SK-N-SH treated with all-trans-retinoic acid at 6 μM for 48 hours (cell line): ENCODE measurements around the gene CTXN1.

ENCODE experiments used
- ATAC-seq: fragments of 200-7000 bp; cut with Tn5 transposase; 3 replicates; pipeline ENCODE4 v1.9.1; 2020; ENCODE audit warnings: mild to moderate bottlenecking, moderate library complexity
- ARNTL ChIP-seq: fragments of 450-650 bp; formaldehyde crosslinking; IDR thresholded peaks from 2 replicates; pipeline ENCODE4 v1.5.0; 2020; ENCODE audit warnings: low read depth, mild to moderate bottlenecking, moderate library complexity, borderline replicate concordance
- BACH2 ChIP-seq: fragments of 250-450 bp; sonication (Bioruptor Pico); IDR thresholded peaks from 2 replicates; pipeline ENCODE4 v1.9.0; 2021; ENCODE audit warnings: mild to moderate bottlenecking, borderline replicate concordance
- CREB5 ChIP-seq: fragments of 250-450 bp; sonication (Bioruptor Pico); IDR thresholded peaks from 2 replicates; pipeline ENCODE4 v1.5.1; 2020; ENCODE audit warnings: low read depth, mild to moderate bottlenecking, moderate library complexity
- CSDC2 ChIP-seq: fragments of 250-450 bp; sonication (Bioruptor Pico); IDR thresholded peaks from 2 replicates; pipeline ENCODE4 v1.5.0; 2020; ENCODE audit warnings: mild to moderate bottlenecking, moderate library complexity
- CSRNP3 ChIP-seq: fragments of 250-450 bp; sonication (Bioruptor Pico); IDR thresholded peaks from 2 replicates; pipeline ENCODE4 v1.5.1; 2021; ENCODE audit warnings: mild to moderate bottlenecking, moderate library complexity
- GLIS3 ChIP-seq: fragments of 250-450 bp; sonication (Bioruptor Pico); IDR thresholded peaks from 2 replicates; pipeline ENCODE4 v1.5.0; 2020; ENCODE audit warnings: mild to moderate bottlenecking, moderate library complexity
- ISL1 ChIP-seq: fragments of 250-450 bp; sonication (Bioruptor Pico); IDR thresholded peaks from 2 replicates; pipeline ENCODE4 v2.1.2; 2022; ENCODE audit warnings: mild to moderate bottlenecking, moderate library complexity
- OSR1 ChIP-seq: fragments of 250-450 bp; sonication (Bioruptor Pico); IDR thresholded peaks from 2 replicates; pipeline ENCODE4 v1.8.0; 2022; ENCODE audit warnings: moderate library complexity, mild to moderate bottlenecking, inconsistent platforms
- PATZ1 ChIP-seq: fragments of 250-450 bp; sonication (Bioruptor Pico); IDR thresholded peaks from 2 replicates; pipeline ENCODE4 v1.8.0; 2020; ENCODE audit warnings: mild to moderate bottlenecking, moderate library complexity, borderline replicate concordance
- POU6F1 ChIP-seq: fragments of 250-450 bp; sonication (Bioruptor Pico); IDR thresholded peaks from 2 replicates; pipeline ENCODE4 v1.8.0; 2021; ENCODE audit warnings: low read depth, mild to moderate bottlenecking, moderate library complexity, borderline replicate concordance
- PPARA ChIP-seq: fragments of 250-450 bp; sonication (Bioruptor Pico); IDR thresholded peaks from 2 replicates; pipeline ENCODE4 v1.5.0; 2020; ENCODE audit warnings: mild to moderate bottlenecking, borderline replicate concordance
- SNAI2 ChIP-seq: fragments of 250-450 bp; sonication (Bioruptor Pico); IDR thresholded peaks from 2 replicates; pipeline ENCODE4 v1.5.0; 2020; ENCODE audit warnings: mild to moderate bottlenecking, moderate library complexity
- TCF4 ChIP-seq: fragments of 250-450 bp; sonication (Bioruptor Pico); IDR thresholded peaks from 2 replicates; pipeline ENCODE4 v1.8.0; 2021; ENCODE audit warnings: mild to moderate bottlenecking, moderate library complexity, borderline replicate concordance
- ZC3H10 ChIP-seq: fragments of 250-450 bp; sonication (Bioruptor Pico); IDR thresholded peaks from 2 replicates; pipeline ENCODE4 v1.5.1; 2021; ENCODE audit warnings: mild to moderate bottlenecking, moderate library complexity
- ZFP3 ChIP-seq: fragments of 250-450 bp; sonication (Bioruptor Pico); IDR thresholded peaks from 2 replicates; pipeline ENCODE4 v1.5.0; 2020; ENCODE audit warnings: mild to moderate bottlenecking, moderate library complexity
- ZFP30 ChIP-seq: fragments of 450-650 bp; formaldehyde crosslinking; IDR thresholded peaks from 2 replicates; pipeline ENCODE4 v1.5.0; 2022; ENCODE audit warnings: mild to moderate bottlenecking, moderate library complexity
- ZNF565 ChIP-seq: fragments of 450-650 bp; formaldehyde crosslinking; conservative IDR thresholded peaks from 2 replicates; pipeline ENCODE4 v1.5.0; 2020; ENCODE audit warnings: low read depth, mild to moderate bottlenecking, moderate library complexity
- ZNF70 ChIP-seq: fragments of 450-650 bp; formaldehyde crosslinking; IDR thresholded peaks from 2 replicates; pipeline ENCODE4 v1.5.0; 2020; ENCODE audit warnings: mild to moderate bottlenecking, moderate library complexity
- ZNF8 ChIP-seq: fragments of 450-650 bp; formaldehyde crosslinking; IDR thresholded peaks from 2 replicates; pipeline ENCODE4 v1.5.0; 2020; ENCODE audit warnings: mild to moderate bottlenecking, moderate library complexity
- TF ChIP-seq, protein P1 (sequence below): fragments of 250-450 bp; sonication (Bioruptor Pico); IDR thresholded peaks from 2 replicates; pipeline ENCODE4 v1.5.0; 2020; ENCODE audit warnings: mild to moderate bottlenecking, moderate library complexity

Gene CTXN1

GRCh38 chr19:7968008-7968795 lies 42.3 kb upstream of the CTXN1 start:
- TF ChIP-seq ZC3H10 (no peak), PPARA (CRISPR knock-in tag) (no peak), TCF4 (CRISPR knock-in tag) (no peak), ZFP30 (CRISPR knock-in tag) (no peak), CREB5 (CRISPR knock-in tag) (no peak), PATZ1 (no peak), SNAI2 (CRISPR knock-in tag) (no peak), BACH2 (CRISPR knock-in tag) (no peak), POU6F1 (CRISPR knock-in tag) (no peak), ZNF70 (CRISPR knock-in tag) (no peak), ZNF565 (CRISPR knock-in tag) (no peak), CSDC2 (CRISPR knock-in tag) (no peak), ZNF8 (CRISPR knock-in tag) (no peak), CSRNP3 (CRISPR knock-in tag) (no peak), ARNTL (no peak), ISL1 (CRISPR knock-in tag) (no peak), OSR1 (CRISPR knock-in tag) (no peak), GLIS3 (CRISPR knock-in tag) (no peak)
- TF ChIP-seq, protein P1, sequence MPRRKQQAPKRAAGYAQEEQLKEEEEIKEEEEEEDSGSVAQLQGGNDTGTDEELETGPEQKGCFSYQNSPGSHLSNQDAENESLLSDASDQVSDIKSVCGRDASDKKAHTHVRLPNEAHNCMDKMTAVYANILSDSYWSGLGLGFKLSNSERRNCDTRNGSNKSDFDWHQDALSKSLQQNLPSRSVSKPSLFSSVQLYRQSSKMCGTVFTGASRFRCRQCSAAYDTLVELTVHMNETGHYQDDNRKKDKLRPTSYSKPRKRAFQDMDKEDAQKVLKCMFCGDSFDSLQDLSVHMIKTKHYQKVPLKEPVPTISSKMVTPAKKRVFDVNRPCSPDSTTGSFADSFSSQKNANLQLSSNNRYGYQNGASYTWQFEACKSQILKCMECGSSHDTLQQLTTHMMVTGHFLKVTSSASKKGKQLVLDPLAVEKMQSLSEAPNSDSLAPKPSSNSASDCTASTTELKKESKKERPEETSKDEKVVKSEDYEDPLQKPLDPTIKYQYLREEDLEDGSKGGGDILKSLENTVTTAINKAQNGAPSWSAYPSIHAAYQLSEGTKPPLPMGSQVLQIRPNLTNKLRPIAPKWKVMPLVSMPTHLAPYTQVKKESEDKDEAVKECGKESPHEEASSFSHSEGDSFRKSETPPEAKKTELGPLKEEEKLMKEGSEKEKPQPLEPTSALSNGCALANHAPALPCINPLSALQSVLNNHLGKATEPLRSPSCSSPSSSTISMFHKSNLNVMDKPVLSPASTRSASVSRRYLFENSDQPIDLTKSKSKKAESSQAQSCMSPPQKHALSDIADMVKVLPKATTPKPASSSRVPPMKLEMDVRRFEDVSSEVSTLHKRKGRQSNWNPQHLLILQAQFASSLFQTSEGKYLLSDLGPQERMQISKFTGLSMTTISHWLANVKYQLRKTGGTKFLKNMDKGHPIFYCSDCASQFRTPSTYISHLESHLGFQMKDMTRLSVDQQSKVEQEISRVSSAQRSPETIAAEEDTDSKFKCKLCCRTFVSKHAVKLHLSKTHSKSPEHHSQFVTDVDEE (CRISPR knock-in tag) = no peak
- TF ChIP-seq, all 23 proteins: peak for 0
- no peak for ATAC-seq

DNA sequence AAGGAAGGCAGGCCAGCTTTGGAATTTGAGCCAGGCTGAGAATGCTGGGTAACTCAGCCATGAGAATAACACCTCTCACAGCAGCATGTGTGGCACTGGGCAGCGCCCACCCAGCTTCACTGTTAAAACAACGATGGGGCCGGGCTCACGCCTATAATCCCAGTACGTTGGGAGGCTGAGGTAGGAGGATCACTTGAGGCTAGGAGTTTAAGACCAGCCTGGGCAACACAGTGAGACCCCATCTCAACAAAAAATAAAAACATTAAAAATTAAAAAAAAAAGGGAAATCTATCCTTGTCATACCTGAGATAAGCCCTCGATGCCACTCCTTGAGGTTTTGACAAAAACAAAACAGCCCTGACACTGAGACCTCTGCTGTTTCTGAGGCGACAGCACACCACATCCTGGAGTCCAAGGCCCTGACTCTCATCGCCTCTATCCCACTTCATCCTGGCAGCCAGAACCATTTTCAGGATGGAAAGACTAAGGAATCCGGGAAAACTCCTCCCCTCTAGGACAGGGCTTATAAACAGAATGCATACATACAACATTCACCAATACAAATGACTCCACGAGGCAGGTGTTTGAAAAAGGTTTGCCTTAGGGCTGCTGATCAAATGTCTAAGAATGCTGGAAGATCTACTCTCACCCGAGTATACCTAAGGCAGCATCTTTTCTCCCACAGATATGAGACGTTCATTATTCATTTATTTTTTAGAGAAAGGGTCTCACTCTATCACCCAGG lies 40.2 kb upstream of the CTXN1 start:
- no peak for ATAC-seq
- TF ChIP-seq ZFP3 = no peak
- TF ChIP-seq CREB5 (CRISPR knock-in tag) = no peak
- TF ChIP-seq BACH2 (CRISPR knock-in tag) = no peak
- TF ChIP-seq ARNTL = no peak
- no peak for TF ChIP-seq PATZ1
- no peak for TF ChIP-seq ZC3H10
- TF ChIP-seq, protein P1 (CRISPR knock-in tag) = no peak
- TF ChIP-seq CSRNP3 (CRISPR knock-in tag) = no peak
